ENCODE data around the gene MRPL21.

DNA sequence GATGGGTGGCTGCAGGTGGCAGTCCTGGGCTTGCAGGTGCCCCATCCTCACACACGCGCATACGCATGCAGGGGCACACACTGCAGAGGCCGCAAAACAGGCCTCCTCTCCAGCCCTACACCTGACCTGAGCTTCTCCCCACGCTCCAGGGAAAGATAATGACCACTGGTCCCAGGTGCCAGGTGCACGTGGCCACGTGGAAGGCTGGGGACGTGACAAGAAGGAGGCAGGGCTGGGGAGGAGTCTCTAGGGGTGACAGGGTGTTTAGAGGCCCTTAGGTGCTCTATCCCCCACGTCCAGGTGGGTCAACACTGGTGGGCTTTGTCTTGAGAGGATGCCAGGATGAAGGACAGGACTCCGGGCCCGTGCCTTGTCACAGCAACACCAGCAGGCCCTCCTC lies 38.4 kb downstream of the MRPL21 start:
- TF ChIP-seq, protein P1, sequence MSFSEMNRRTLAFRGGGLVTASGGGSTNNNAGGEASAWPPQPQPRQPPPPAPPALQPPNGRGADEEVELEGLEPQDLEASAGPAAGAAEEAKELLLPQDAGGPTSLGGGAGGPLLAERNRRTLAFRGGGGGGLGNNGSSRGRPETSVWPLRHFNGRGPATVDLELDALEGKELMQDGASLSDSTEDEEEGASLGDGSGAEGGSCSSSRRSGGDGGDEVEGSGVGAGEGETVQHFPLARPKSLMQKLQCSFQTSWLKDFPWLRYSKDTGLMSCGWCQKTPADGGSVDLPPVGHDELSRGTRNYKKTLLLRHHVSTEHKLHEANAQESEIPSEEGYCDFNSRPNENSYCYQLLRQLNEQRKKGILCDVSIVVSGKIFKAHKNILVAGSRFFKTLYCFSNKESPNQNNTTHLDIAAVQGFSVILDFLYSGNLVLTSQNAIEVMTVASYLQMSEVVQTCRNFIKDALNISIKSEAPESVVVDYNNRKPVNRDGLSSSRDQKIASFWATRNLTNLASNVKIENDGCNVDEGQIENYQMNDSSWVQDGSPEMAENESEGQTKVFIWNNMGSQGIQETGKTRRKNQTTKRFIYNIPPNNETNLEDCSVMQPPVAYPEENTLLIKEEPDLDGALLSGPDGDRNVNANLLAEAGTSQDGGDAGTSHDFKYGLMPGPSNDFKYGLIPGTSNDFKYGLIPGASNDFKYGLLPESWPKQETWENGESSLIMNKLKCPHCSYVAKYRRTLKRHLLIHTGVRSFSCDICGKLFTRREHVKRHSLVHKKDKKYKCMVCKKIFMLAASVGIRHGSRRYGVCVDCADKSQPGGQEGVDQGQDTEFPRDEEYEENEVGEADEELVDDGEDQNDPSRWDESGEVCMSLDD (CRISPR knock-in tag; IDR thresholded peaks at IDR 0.05; ENCODE audit: borderline replicate concordance) = no peak
- no peak for TF ChIP-seq ZNF747 (CRISPR knock-in tag; IDR thresholded peaks at IDR 0.05; ENCODE audit: borderline replicate concordance)
- TF ChIP-seq, protein P2, sequence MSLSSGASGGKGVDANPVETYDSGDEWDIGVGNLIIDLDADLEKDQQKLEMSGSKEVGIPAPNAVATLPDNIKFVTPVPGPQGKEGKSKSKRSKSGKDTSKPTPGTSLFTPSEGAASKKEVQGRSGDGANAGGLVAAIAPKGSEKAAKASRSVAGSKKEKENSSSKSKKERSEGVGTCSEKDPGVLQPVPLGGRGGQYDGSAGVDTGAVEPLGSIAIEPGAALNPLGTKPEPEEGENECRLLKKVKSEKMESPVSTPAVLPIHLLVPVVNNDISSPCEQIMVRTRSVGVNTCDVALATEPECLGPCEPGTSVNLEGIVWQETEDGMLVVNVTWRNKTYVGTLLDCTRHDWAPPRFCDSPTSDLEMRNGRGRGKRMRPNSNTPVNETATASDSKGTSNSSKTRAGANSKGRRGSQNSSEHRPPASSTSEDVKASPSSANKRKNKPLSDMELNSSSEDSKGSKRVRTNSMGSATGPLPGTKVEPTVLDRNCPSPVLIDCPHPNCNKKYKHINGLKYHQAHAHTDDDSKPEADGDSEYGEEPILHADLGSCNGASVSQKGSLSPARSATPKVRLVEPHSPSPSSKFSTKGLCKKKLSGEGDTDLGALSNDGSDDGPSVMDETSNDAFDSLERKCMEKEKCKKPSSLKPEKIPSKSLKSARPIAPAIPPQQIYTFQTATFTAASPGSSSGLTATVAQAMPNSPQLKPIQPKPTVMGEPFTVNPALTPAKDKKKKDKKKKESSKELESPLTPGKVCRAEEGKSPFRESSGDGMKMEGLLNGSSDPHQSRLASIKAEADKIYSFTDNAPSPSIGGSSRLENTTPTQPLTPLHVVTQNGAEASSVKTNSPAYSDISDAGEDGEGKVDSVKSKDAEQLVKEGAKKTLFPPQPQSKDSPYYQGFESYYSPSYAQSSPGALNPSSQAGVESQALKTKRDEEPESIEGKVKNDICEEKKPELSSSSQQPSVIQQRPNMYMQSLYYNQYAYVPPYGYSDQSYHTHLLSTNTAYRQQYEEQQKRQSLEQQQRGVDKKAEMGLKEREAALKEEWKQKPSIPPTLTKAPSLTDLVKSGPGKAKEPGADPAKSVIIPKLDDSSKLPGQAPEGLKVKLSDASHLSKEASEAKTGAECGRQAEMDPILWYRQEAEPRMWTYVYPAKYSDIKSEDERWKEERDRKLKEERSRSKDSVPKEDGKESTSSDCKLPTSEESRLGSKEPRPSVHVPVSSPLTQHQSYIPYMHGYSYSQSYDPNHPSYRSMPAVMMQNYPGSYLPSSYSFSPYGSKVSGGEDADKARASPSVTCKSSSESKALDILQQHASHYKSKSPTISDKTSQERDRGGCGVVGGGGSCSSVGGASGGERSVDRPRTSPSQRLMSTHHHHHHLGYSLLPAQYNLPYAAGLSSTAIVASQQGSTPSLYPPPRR (CRISPR knock-in tag; IDR thresholded peaks at IDR 0.05; ENCODE audit: borderline replicate concordance) = no peak
- no peak for TF ChIP-seq CENPX (CRISPR knock-in tag; IDR thresholded peaks at IDR 0.05)
- no peak for TF ChIP-seq TBP (CRISPR knock-in tag; IDR thresholded peaks at IDR 0.05)
- no peak for TF ChIP-seq PAX8 (CRISPR knock-in tag; IDR thresholded peaks at IDR 0.05; ENCODE audit: borderline replicate concordance)

Data from HepG2 (cell line).